CD14-positive monocyte (primary cell): ENCODE measurements around the gene ARHGDIA. TPM values are rescaled to one million over a fixed set of nuclear protein-coding genes. Genes with fewer than 3 reads are reported as not detected.

Source experiments
- DNase-seq, 3 donors: peaks; one replicate each; pipeline ENCODE4 v3.0.0-alpha.2; 2011 to 2022
- H2AFZ ChIP-seq: 2 replicates; pipeline ENCODE4 v1.6.0; 2012; ENCODE audit warnings: mild to moderate bottlenecking, low read depth, low read length, inconsistent platforms; ENCODE audit not compliant: insufficient read depth, poor library complexity, severe bottlenecking
- H3K27ac ChIP-seq, 2 donors: 1 replicate in 1 of 2; 2 replicates in 1 of 2; pipeline ENCODE4 v1.5.1; 2012 to 2013; ENCODE audit warnings: low read length in 2 of 2, control low read depth in 1 of 2, inconsistent platforms in 1 of 2, low read depth in 1 of 2, mild to moderate bottlenecking in 1 of 2
- H3K27me3 ChIP-seq, 2 donors: one replicate each; pipeline versions ENCODE4 v1.6.0 to v1.6.1; 2011 to 2013; ENCODE audit warnings: low read length in 2 of 2; ENCODE audit not compliant: control insufficient read depth in 2 of 2, insufficient read depth in 2 of 2
- H3K36me3 ChIP-seq, 2 donors: replicated peaks in 1 of 2; 1 replicate in 1 of 2; 2 replicates in 1 of 2; pipeline versions ENCODE4 v1.5.1 to v1.6.1; 2012 to 2013; ENCODE audit warnings: low read length in 2 of 2, control low read depth in 1 of 2, inconsistent platforms in 1 of 2, mild to moderate bottlenecking in 1 of 2; ENCODE audit not compliant: insufficient read depth in 2 of 2, control insufficient read depth in 1 of 2
- H3K4me1 ChIP-seq, 2 donors: 1 replicate in 1 of 2; 2 replicates in 1 of 2; pipeline versions ENCODE4 v1.5.1 to v1.6.1; 2012 to 2013; ENCODE audit warnings: low read length in 2 of 2, control low read depth in 1 of 2, inconsistent platforms in 1 of 2, mild to moderate bottlenecking in 1 of 2, moderate library complexity in 1 of 2; ENCODE audit not compliant: insufficient read depth in 2 of 2, control insufficient read depth in 1 of 2
- H3K4me2 ChIP-seq: replicated peaks from 2 replicates; pipeline ENCODE3; 2012; ENCODE audit warnings: low read length, moderate library complexity, mild to moderate bottlenecking; ENCODE audit not compliant: poor library complexity, severe bottlenecking; ENCODE audit errors: extremely low read depth
- H3K4me3 ChIP-seq, 3 experiments: fragments of 200-600 bp in 1 of 3; sonication (generic) in 1 of 3; replicated peaks in 1 of 3; 1 replicate in 2 of 3; 2 replicates in 1 of 3; pipeline ENCODE4 v1.5.1; 2011 to 2013; ENCODE audit warnings: low read length in 3 of 3, mild to moderate bottlenecking in 3 of 3, control low read depth in 2 of 3, low read depth in 2 of 3, inconsistent platforms in 1 of 3, moderate library complexity in 1 of 3
- H3K79me2 ChIP-seq: 2 replicates; pipeline ENCODE4 v1.6.0; 2012; ENCODE audit warnings: mild to moderate bottlenecking, control low read depth, inconsistent platforms, low read length, moderate library complexity; ENCODE audit not compliant: insufficient read depth
- H3K9ac ChIP-seq: 2 replicates; pipeline ENCODE4 v1.6.0; 2017; ENCODE audit warnings: low read length, mild to moderate bottlenecking; ENCODE audit not compliant: insufficient read depth, poor library complexity, severe bottlenecking
- H3K9me3 ChIP-seq, 2 donors: replicated peaks in 1 of 2; 1 replicate in 1 of 2; 2 replicates in 1 of 2; pipeline versions ENCODE4 v1.5.1 to v1.6.1; 2012 to 2013; ENCODE audit warnings: low read length in 2 of 2, control low read depth in 1 of 2; ENCODE audit not compliant: control insufficient read depth in 1 of 2, insufficient read depth in 1 of 2
- H4K20me1 ChIP-seq: 2 replicates; pipeline ENCODE4 v1.6.0; 2012; ENCODE audit warnings: mild to moderate bottlenecking, low read length, control low read depth, moderate library complexity; ENCODE audit not compliant: insufficient read depth
- H3K27ac Mint-ChIP-seq, 7 donors: one replicate each; pipeline ENCODE4 v1.8.0; 2020; ENCODE audit warnings: mild to moderate bottlenecking in 7 of 7, mixed read lengths in 7 of 7, moderate library complexity in 6 of 7, inconsistent platforms in 2 of 7
- H3K27me3 Mint-ChIP-seq, 3 donors: one replicate each; pipeline ENCODE4 v1.8.0; 2021 to 2022; ENCODE audit warnings: low read depth in 3 of 3, mild to moderate bottlenecking in 3 of 3, mixed read lengths in 3 of 3, moderate library complexity in 3 of 3, inconsistent platforms in 1 of 3
- H3K36me3 Mint-ChIP-seq, 2 donors: one replicate each; pipeline ENCODE4 v1.8.0; 2020; ENCODE audit warnings: mixed read lengths in 2 of 2, inconsistent platforms in 1 of 2, mild to moderate bottlenecking in 1 of 2
- H3K4me1 Mint-ChIP-seq: one replicate; pipeline ENCODE4 v1.8.0; 2020; ENCODE audit warnings: mild to moderate bottlenecking, mixed read lengths
- H3K4me3 Mint-ChIP-seq, 2 donors: one replicate each; pipeline ENCODE4 v1.8.0; 2020; ENCODE audit warnings: mild to moderate bottlenecking in 2 of 2, mixed read lengths in 2 of 2, moderate library complexity in 1 of 2
- H3K9me3 Mint-ChIP-seq, 7 donors: one replicate each; pipeline ENCODE4 v1.8.0; 2020 to 2022; ENCODE audit warnings: mixed read lengths in 7 of 7, mild to moderate bottlenecking in 6 of 7, moderate library complexity in 6 of 7, inconsistent platforms in 2 of 7
- CTCF ChIP-seq: fragments of 200-600 bp; IDR thresholded peaks from one replicate; pipeline ENCODE4 v1.8.0; 2022; ENCODE audit warnings: antibody characterized with exemption, mild to moderate bottlenecking
- WGBS: methylation state at CpG from one replicate; pipeline ENCODE4 v1.1.5; 2013; ENCODE audit warnings: missing lambda C conversion rate; ENCODE audit not compliant: insufficient coverage; 5-methylcytosine and 5-hydroxymethylcytosine counted together
- intact Hi-C, 2 donors: fragments of 100-400 bp; cut with micrococcal nuclease; formaldehyde crosslinking; loops; one replicate each; pipeline versions ENCODE4 v1.15.0 to v1.15.1; 2023
- polyA plus RNA-seq, 3 donors: library from polyadenylated mRNA; depleted of rRNA in 1 of 3; unstranded in 2 of 3; stranded (reverse) in 1 of 3; fragments of 300-500 nt in 2 of 3; fragments of >200 nt in 1 of 3; fragmentation: Illumina TruSeq in 2 of 3; gene quantifications; 1 replicate in 2 of 3; 2 replicates in 1 of 3; pipeline ENCODE4 v1.2.3, GENCODE V29; 2012 to 2021

Gene ARHGDIA
- polyA plus RNA-seq, 3 donors: 86.3 to 477 (median 97.2) TPM

- Mint-ChIP-seq H3K9me3 (no peaks in the 10 kb centered on the region), H3K27ac (no peak overlapping the region), H3K27me3 (no peaks in the 10 kb centered on the region), H3K4me1 (peaks cover 26% of the 10 kb centered on the region), H3K4me3 (peak overlapping the region; percentile 87 to 94), H3K36me3 (peaks cover 54 to 67% of the 10 kb centered on the region in 2 donors)
- peaks cover 36% of the 10 kb centered on the region for H3K79me2 ChIP-seq
- intact Hi-C loops: loop anchor here in 1 of 2 donors (10.0 kb wide), 1 partner anchor 46 kb away; the partner anchor contains the start of gene P4HB
- H3K9me3 ChIP-seq: no peaks in the 10 kb centered on the region
- peaks cover 18 to 23% of the 10 kb centered on the region in 2 donors for H3K4me1 ChIP-seq
- H2AFZ ChIP-seq: peak overlapping the region; percentile 75
- no peak overlapping the region for H3K27ac ChIP-seq
- H3K27me3 ChIP-seq: no peaks in the 10 kb centered on the region
- peaks cover 56% of the 10 kb centered on the region for H4K20me1 ChIP-seq
- H3K9ac ChIP-seq: peak overlapping the region; percentile 51
- H3K36me3 ChIP-seq: peaks cover 57 to 62% of the 10 kb centered on the region in 2 donors
- peak overlapping the region; percentile 96 for H3K4me2 ChIP-seq
- peak overlapping the region; percentile 56 to 81 (median 59) for H3K4me3 ChIP-seq
- DNase-seq: no peak
- TF ChIP-seq CTCF: no peak
- under 1% methylated on average over 55 of the region's 55 CpGs for WGBS
These were observed 39.7 kb upstream of the ARHGDIA start for GRCh38 chr17:81910840-81911276.

GRCh38 chr17:81909966-81910839 is 39.1 kb upstream of the ARHGDIA start:
- H3K4me2 ChIP-seq: peak overlapping the region; percentile 96
- 36% methylated on average over 20 of the region's 23 CpGs for WGBS
- H3K4me3 ChIP-seq: peak overlapping the region; percentile 56 to 81 (median 59)
- peaks cover 30% of the 10 kb centered on the region for H3K79me2 ChIP-seq
- Mint-ChIP-seq H3K27me3 (no peaks in the 10 kb centered on the region), H3K36me3 (peaks cover 48 to 62% of the 10 kb centered on the region in 2 donors), H3K4me3 (peak overlapping the region; percentile 87 to 94), H3K4me1 (peaks cover 23% of the 10 kb centered on the region), H3K9me3 (no peaks in the 10 kb centered on the region), H3K27ac (peak overlapping the region in 3 of 7 donors; percentile 53 to 75 (median 71))
- intact Hi-C loops: loop anchor here in 1 of 2 donors (10.0 kb wide), 1 partner anchor 45 kb away; the partner anchor contains the start of gene P4HB
- H3K9ac ChIP-seq: peak overlapping the region; percentile 51
- peaks cover 49% of the 10 kb centered on the region for H4K20me1 ChIP-seq
- H3K27ac ChIP-seq: no peak overlapping the region
- H3K9me3 ChIP-seq: no peaks in the 10 kb centered on the region
- H3K36me3 ChIP-seq: peaks cover 54 to 55% of the 10 kb centered on the region in 2 donors
- no peak for TF ChIP-seq CTCF
- peak overlapping the region; percentile 75 for H2AFZ ChIP-seq
- no peak for DNase-seq
- peaks cover 15 to 16% of the 10 kb centered on the region in 2 donors for H3K4me1 ChIP-seq
- no peaks in the 10 kb centered on the region for H3K27me3 ChIP-seq
